GM18867 (cell line): ENCODE results near the gene ZNHIT3.

Source experiments
- ATAC-seq: cut with Tn5 transposase; IDR thresholded peaks from one replicate; pipeline ENCODE4 v1.9.1; 2021; ENCODE audit warnings: mild to moderate bottlenecking, moderate library complexity; ENCODE audit not compliant: unreplicated experiment

Gene ZNHIT3

DNA sequence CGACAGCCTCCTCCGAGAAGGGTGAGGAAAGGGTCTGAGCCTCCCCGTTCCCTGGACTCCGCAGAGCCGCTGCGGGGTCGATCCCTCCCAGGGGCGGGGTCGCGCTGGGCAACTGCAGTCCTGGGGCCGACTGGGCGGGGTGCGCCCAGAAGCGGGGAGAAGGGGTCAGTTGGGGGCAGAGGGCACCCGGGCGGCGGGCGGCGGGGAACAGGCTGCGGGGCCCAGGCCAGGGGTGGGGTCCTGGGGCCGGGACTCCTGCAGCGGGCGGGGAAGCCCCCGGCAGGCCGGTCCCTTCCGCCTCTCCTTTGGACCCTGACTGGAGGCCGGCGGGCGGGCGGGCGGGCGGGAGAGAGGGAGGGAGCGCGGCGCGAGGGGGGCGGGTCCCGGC, 58.6 kb downstream of the ZNHIT3 start:
- ATAC-seq = peak; percentile 43
